IMR-90 (cell line): ENCODE data around the gene SURF1. TPM values are rescaled to one million over a fixed set of nuclear protein-coding genes. Genes with fewer than 3 reads are reported as not detected.

Experiments
- ATAC-seq: fragments of 200-7000 bp; cut with Tn5 transposase; 2 replicates; pipeline ENCODE4 v1.9.1; 2020; ENCODE audit warnings: low read depth, mild to moderate bottlenecking, moderate library complexity
- BruUV-seq: library from RNA; stranded (reverse); fragments of 400-500 nt; replicated peaks from 2 replicates; lab custom pipeline; 2021; lab: Mats Ljungman, UMichigan
- CTCF ChIA-PET: fragments of 300-600 bp; formaldehyde crosslinking; extraction: SDS; loops from one replicate; lab custom pipeline; 2021; ENCODE audit warnings: antibody characterized with exemption; lab: Yijun Ruan, JAX
- POLR2A ChIA-PET: fragments of 300-600 bp; sonication (Branson Sonifier 250); formaldehyde crosslinking; loops from one replicate; lab custom pipeline; 2022; ENCODE audit warnings: antibody characterized with exemption; ENCODE audit not compliant: unreplicated experiment; lab: Charles Lee
- DNase-seq: peaks from one replicate; pipeline ENCODE4 v3.0.0; 2013
- H2AFZ ChIP-seq: replicated peaks from 2 replicates; pipeline ENCODE3; 2013; ENCODE audit warnings: low read length, mild to moderate bottlenecking; ENCODE audit not compliant: poor library complexity
- H2AK5ac ChIP-seq: 2 replicates; pipeline ENCODE4 v1.6.1; 2013; ENCODE audit warnings: low read depth, low read length, inconsistent platforms
- H2AK9ac ChIP-seq: replicated peaks from 2 replicates; pipeline ENCODE3; 2013; ENCODE audit warnings: mild to moderate bottlenecking, low read depth, low read length, moderate library complexity; ENCODE audit not compliant: poor library complexity
- H2BK120ac ChIP-seq: 2 replicates; pipeline ENCODE4 v1.6.1; 2013; ENCODE audit warnings: low read depth, low read length, inconsistent platforms
- H2BK15ac ChIP-seq: 3 replicates; pipeline ENCODE4 v1.6.1; 2013; ENCODE audit warnings: low read depth, low read length, inconsistent platforms
- H2BK20ac ChIP-seq: 2 replicates; pipeline ENCODE4 v1.6.1; 2013; ENCODE audit warnings: low read depth, mild to moderate bottlenecking, inconsistent platforms, low read length, moderate library complexity
- H2BK5ac ChIP-seq: 2 replicates; pipeline ENCODE4 v1.6.1; 2013; ENCODE audit warnings: mild to moderate bottlenecking, low read depth, low read length, inconsistent platforms; ENCODE audit not compliant: poor library complexity, severe bottlenecking
- H3K14ac ChIP-seq: replicated peaks from 2 replicates; pipeline ENCODE4 v1.6.1; 2013; ENCODE audit warnings: low read depth, low read length, inconsistent platforms
- H3K18ac ChIP-seq: 2 replicates; pipeline ENCODE4 v1.6.1; 2013; ENCODE audit warnings: low read depth, low read length, control low read depth
- H3K23ac ChIP-seq: 2 replicates; pipeline ENCODE4 v1.6.1; 2013; ENCODE audit warnings: low read depth, low read length, inconsistent platforms
- H3K27ac ChIP-seq: 2 replicates; pipeline ENCODE4 v1.5.1; 2013; ENCODE audit warnings: mild to moderate bottlenecking, control low read depth, low read length; ENCODE audit not compliant: insufficient read depth
- H3K27me3 ChIP-seq: 2 replicates; pipeline ENCODE4 v1.6.1; 2013; ENCODE audit warnings: low read length; ENCODE audit not compliant: control insufficient read depth, insufficient read depth
- H3K36me3 ChIP-seq: 2 replicates; pipeline ENCODE4 v1.6.1; 2013; ENCODE audit warnings: low read length, mixed read lengths; ENCODE audit not compliant: control insufficient read depth, insufficient read depth
- H3K4ac ChIP-seq: 2 replicates; pipeline ENCODE4 v1.6.1; 2013; ENCODE audit warnings: low read depth, low read length, inconsistent platforms
- H3K4me1 ChIP-seq: 2 replicates; pipeline ENCODE4 v1.6.1; 2013; ENCODE audit warnings: low read length, mixed read lengths; ENCODE audit not compliant: control insufficient read depth, insufficient read depth
- H3K4me2 ChIP-seq: 2 replicates; pipeline ENCODE4 v1.6.1; 2013; ENCODE audit warnings: low read depth, mild to moderate bottlenecking, control low read depth, low read length, moderate library complexity
- H3K4me3 ChIP-seq: 2 replicates; pipeline ENCODE4 v1.5.1; 2013; ENCODE audit warnings: low read depth, mild to moderate bottlenecking, control low read depth, low read length, moderate library complexity; ENCODE audit not compliant: insufficient read depth
- H3K56ac ChIP-seq: 2 replicates; pipeline ENCODE4 v1.6.1; 2013; ENCODE audit warnings: low read length, inconsistent platforms; ENCODE audit not compliant: insufficient read depth; ENCODE audit errors: extremely low read depth
- H3K79me1 ChIP-seq, 2 experiments: 2 replicates each; pipeline ENCODE4 v1.6.1; 2013; ENCODE audit warnings: low read length in 2 of 2, inconsistent platforms in 1 of 2, low read depth in 1 of 2
- H3K9ac ChIP-seq: 2 replicates; pipeline ENCODE4 v1.6.1; 2013; ENCODE audit warnings: low read depth, low read length, control low read depth
- H3K9me1 ChIP-seq: 2 replicates; pipeline ENCODE4 v1.6.1; 2013; ENCODE audit warnings: low read length, inconsistent platforms; ENCODE audit not compliant: insufficient read depth
- H3K9me3 ChIP-seq: 2 replicates; pipeline ENCODE4 v1.6.1; 2013; ENCODE audit warnings: low read length; ENCODE audit not compliant: control insufficient read depth, insufficient read depth
- H4K20me1 ChIP-seq: 2 replicates; pipeline ENCODE4 v1.6.1; 2013; ENCODE audit warnings: low read length, inconsistent platforms; ENCODE audit not compliant: insufficient read depth
- H4K5ac ChIP-seq: 2 replicates; pipeline ENCODE4 v1.6.1; 2013; ENCODE audit warnings: mild to moderate bottlenecking, low read depth, low read length, control low read depth
- H4K8ac ChIP-seq, 2 experiments: 2 replicates each; pipeline ENCODE4 v1.6.1; 2013; ENCODE audit warnings: low read depth in 2 of 2, low read length in 2 of 2, control low read depth in 1 of 2, inconsistent platforms in 1 of 2
- H4K91ac ChIP-seq: 2 replicates; pipeline ENCODE4 v1.6.1; 2013; ENCODE audit warnings: low read depth, low read length, inconsistent platforms; ENCODE audit not compliant: insufficient read depth
- CEBPB ChIP-seq: IDR thresholded peaks from 2 replicates; pipeline ENCODE4 v1.6.1; 2012; ENCODE audit warnings: low read depth, low read length, improper control_type of control experiment
- CHD1 ChIP-seq: IDR thresholded peaks from 2 replicates; pipeline ENCODE4 v1.6.1; 2012; ENCODE audit warnings: low read depth, low read length, improper control_type of control experiment
- FOS ChIP-seq: fragments of 150-350 bp; IDR thresholded peaks from 2 replicates; pipeline ENCODE4 v1.6.1; 2016; ENCODE audit warnings: low read depth, low read length
- MAFK ChIP-seq: IDR thresholded peaks from 2 replicates; pipeline ENCODE4 v1.6.1; 2012; ENCODE audit warnings: low read depth, low read length, improper control_type of control experiment
- MXI1 ChIP-seq: IDR thresholded peaks from 2 replicates; pipeline ENCODE4 v1.6.1; 2012; ENCODE audit warnings: low read depth, mild to moderate bottlenecking, low read length, moderate library complexity, borderline replicate concordance
- NFE2L2 ChIP-seq: fragments of 150-350 bp; IDR thresholded peaks from 2 replicates; pipeline ENCODE4 v1.6.1; 2016; ENCODE audit warnings: low read depth, mild to moderate bottlenecking, low read length
- POLR2A ChIP-seq: IDR thresholded peaks from 2 replicates; pipeline ENCODE4 v1.6.1; 2012; ENCODE audit warnings: mild to moderate bottlenecking, low read depth, low read length
- RAD21 ChIP-seq: IDR thresholded peaks from 2 replicates; pipeline ENCODE4 v1.6.1; 2012; ENCODE audit warnings: low read length, improper control_type of control experiment
- RCOR1 ChIP-seq: IDR thresholded peaks from 2 replicates; pipeline ENCODE4 v1.6.1; 2012; ENCODE audit warnings: mild to moderate bottlenecking, low read length, improper control_type of control experiment; ENCODE audit not compliant: insufficient replicate concordance
- RFX5 ChIP-seq: IDR thresholded peaks from 2 replicates; pipeline ENCODE4 v1.8.0; 2012; ENCODE audit warnings: low read depth, mild to moderate bottlenecking, low read length, moderate library complexity
- WGBS, 2 experiments: methylation state at CpG; one replicate each; pipeline versions ENCODE4 v1.1.5 to v1.1.7; 2013; ENCODE audit warnings: missing lambda C conversion rate in 2 of 2; ENCODE audit not compliant: insufficient read length in 1 of 2; ENCODE audit errors: extremely low coverage in 2 of 2; 5-methylcytosine and 5-hydroxymethylcytosine counted together
- dilution Hi-C: fragments of 300-500 bp; cut with HindIII; formaldehyde crosslinking; loops from one replicate; pipeline ENCODE4 v1.14.3; 2018; ENCODE audit warnings: low sequenced_read_pairs; ENCODE audit not compliant: unreplicated experiment
- in situ Hi-C: fragments of 300-500 bp; cut with MboI; formaldehyde crosslinking; loops from 3 replicates; pipeline ENCODE4 v1.14.3; 2019; ENCODE audit warnings: low sequenced_read_pairs, inconsistent platforms, mixed read lengths
- intact Hi-C: fragments of 100-400 bp; cut with micrococcal nuclease; formaldehyde crosslinking; loops from 2 replicates; pipeline ENCODE4 v1.10.0; 2022
- polyA plus RNA-seq, 3 experiments: library from polyadenylated mRNA; depleted of rRNA; stranded (reverse); fragments of >200 nt; gene quantifications; 2 replicates each; pipeline ENCODE4 v1.2.3, GENCODE V29; 2012; ENCODE audit warnings: low replicate concordance in 1 of 3
- total RNA-seq: library from RNA; depleted of rRNA; stranded (reverse); fragments of >200 nt; gene quantifications from 2 replicates; pipeline ENCODE4 v1.2.3, GENCODE V29; 2012
- TF ChIP-seq, protein P1 (sequence below): conservative IDR thresholded peaks from 2 replicates; pipeline ENCODE4 v1.5.1; 2012; ENCODE audit warnings: mild to moderate bottlenecking, low read depth, low read length, improper control_type of control experiment
- TF ChIP-seq, protein P2 (sequence below): fragments of 150-350 bp; IDR thresholded peaks from 2 replicates; pipeline ENCODE4 v1.6.1; 2017; ENCODE audit warnings: mild to moderate bottlenecking, antibody characterized with exemption, low read length, low read depth
- TF ChIP-seq, protein P3 (sequence below): fragments of 150-350 bp; IDR thresholded peaks from 2 replicates; pipeline ENCODE4 v1.6.1; 2016; ENCODE audit warnings: low read depth, mild to moderate bottlenecking, low read length, moderate library complexity, borderline replicate concordance

Gene SURF1
- total and polyA plus RNA-seq, 2 of the 4 experiments (the other 2 are of a cell fraction) = 15.1 to 24.5 TPM

DNA sequence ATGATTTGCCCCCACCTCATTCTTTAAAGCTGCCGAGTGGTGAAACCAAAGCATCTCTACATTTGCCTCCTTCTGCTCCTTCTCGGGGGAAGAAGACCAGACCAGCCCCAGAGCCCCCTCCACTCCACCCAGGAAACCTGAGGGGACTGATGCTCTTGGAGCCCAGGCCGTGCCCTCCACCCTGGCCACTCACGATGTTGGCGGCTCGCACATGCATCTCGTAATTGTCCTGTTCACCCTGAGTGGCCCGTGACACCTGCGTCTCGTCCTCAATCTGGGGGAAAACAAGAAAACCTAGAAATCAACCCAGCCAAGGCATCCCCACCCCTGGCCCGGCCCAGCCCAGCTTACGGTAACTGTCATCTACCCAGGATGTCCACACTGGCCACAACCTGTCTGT lies 11.3 kb downstream of the SURF1 start:
- Histone ChIP-seq H3K27me3 (no peaks in the 10 kb centered on the region), H3K79me1 (peaks cover 26 to 59% of the 10 kb centered on the region in 2 experiments), H2AK9ac (no peak overlapping the region), H2BK20ac (no peak overlapping the region), H3K56ac (no peak overlapping the region), H4K91ac (no peak overlapping the region), H3K9me1 (peaks cover 6% of the 10 kb centered on the region; the same call in 1 of the 2 replicates), H3K36me3 (peaks cover 66% of the 10 kb centered on the region), H3K4ac (no peak overlapping the region), H4K5ac (no peak overlapping the region), H3K23ac (no peak overlapping the region), H2BK120ac (no peak overlapping the region), H3K14ac (no peak overlapping the region), H4K20me1 (peaks cover 27% of the 10 kb centered on the region), H2BK15ac (no peak overlapping the region), H2AK5ac (no peak overlapping the region), H2BK5ac (no peak overlapping the region), H3K9ac (no peak overlapping the region), H3K4me3 (no peak overlapping the region), H3K27ac (no peak overlapping the region), H4K8ac (no peak overlapping the region), H2AFZ (no peak overlapping the region), H3K18ac (no peak overlapping the region), H3K4me2 (no peak overlapping the region), H3K4me1 (peaks cover 15% of the 10 kb centered on the region), H3K9me3 (no peaks in the 10 kb centered on the region)
- 94% methylated on average over 8 of the region's 12 CpGs; no CpG with 5 or more reads in 1 of the 2 experiments for WGBS, 2 experiments
- ATAC-seq (no peak), DNase-seq (no peak)
- dilution Hi-C loops = no loop called here
- intact Hi-C loops = no loop called here
- no TSS peak for BruUV-seq
- CTCF ChIA-PET = no interaction called here
- TF ChIP-seq, protein P1, sequence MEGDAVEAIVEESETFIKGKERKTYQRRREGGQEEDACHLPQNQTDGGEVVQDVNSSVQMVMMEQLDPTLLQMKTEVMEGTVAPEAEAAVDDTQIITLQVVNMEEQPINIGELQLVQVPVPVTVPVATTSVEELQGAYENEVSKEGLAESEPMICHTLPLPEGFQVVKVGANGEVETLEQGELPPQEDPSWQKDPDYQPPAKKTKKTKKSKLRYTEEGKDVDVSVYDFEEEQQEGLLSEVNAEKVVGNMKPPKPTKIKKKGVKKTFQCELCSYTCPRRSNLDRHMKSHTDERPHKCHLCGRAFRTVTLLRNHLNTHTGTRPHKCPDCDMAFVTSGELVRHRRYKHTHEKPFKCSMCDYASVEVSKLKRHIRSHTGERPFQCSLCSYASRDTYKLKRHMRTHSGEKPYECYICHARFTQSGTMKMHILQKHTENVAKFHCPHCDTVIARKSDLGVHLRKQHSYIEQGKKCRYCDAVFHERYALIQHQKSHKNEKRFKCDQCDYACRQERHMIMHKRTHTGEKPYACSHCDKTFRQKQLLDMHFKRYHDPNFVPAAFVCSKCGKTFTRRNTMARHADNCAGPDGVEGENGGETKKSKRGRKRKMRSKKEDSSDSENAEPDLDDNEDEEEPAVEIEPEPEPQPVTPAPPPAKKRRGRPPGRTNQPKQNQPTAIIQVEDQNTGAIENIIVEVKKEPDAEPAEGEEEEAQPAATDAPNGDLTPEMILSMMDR = no peak
- TF ChIP-seq RAD21 = no peak
- no peak for TF ChIP-seq NFE2L2
- TF ChIP-seq MAFK = no peak
- TF ChIP-seq, protein P2, sequence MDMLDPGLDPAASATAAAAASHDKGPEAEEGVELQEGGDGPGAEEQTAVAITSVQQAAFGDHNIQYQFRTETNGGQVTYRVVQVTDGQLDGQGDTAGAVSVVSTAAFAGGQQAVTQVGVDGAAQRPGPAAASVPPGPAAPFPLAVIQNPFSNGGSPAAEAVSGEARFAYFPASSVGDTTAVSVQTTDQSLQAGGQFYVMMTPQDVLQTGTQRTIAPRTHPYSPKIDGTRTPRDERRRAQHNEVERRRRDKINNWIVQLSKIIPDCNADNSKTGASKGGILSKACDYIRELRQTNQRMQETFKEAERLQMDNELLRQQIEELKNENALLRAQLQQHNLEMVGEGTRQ = no peak
- no peak for TF ChIP-seq POLR2A
- no peak for TF ChIP-seq CEBPB
- TF ChIP-seq, protein P3, sequence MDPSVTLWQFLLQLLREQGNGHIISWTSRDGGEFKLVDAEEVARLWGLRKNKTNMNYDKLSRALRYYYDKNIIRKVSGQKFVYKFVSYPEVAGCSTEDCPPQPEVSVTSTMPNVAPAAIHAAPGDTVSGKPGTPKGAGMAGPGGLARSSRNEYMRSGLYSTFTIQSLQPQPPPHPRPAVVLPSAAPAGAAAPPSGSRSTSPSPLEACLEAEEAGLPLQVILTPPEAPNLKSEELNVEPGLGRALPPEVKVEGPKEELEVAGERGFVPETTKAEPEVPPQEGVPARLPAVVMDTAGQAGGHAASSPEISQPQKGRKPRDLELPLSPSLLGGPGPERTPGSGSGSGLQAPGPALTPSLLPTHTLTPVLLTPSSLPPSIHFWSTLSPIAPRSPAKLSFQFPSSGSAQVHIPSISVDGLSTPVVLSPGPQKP = no peak
- no peak for TF ChIP-seq MXI1
- TF ChIP-seq CHD1 = no peak
- TF ChIP-seq FOS = no peak
- TF ChIP-seq RFX5 = no peak
- TF ChIP-seq RCOR1 = no peak
- in situ Hi-C loops = no loop called here
- POLR2A ChIA-PET = no interaction called here
